ENCODE results near the gene SLC25A21.

The SLC25A21 gene

GRCh38 chr14:37032863-37033262 is 139.5 kb downstream of the SLC25A21 start:
- H3K4me3 ChIP-seq (ENCODE audit: low read depth, low read length) = no peak overlapping the region
- no peak for DNase-seq (ENCODE audit: low read depth)
- TF ChIP-seq, protein P1, sequence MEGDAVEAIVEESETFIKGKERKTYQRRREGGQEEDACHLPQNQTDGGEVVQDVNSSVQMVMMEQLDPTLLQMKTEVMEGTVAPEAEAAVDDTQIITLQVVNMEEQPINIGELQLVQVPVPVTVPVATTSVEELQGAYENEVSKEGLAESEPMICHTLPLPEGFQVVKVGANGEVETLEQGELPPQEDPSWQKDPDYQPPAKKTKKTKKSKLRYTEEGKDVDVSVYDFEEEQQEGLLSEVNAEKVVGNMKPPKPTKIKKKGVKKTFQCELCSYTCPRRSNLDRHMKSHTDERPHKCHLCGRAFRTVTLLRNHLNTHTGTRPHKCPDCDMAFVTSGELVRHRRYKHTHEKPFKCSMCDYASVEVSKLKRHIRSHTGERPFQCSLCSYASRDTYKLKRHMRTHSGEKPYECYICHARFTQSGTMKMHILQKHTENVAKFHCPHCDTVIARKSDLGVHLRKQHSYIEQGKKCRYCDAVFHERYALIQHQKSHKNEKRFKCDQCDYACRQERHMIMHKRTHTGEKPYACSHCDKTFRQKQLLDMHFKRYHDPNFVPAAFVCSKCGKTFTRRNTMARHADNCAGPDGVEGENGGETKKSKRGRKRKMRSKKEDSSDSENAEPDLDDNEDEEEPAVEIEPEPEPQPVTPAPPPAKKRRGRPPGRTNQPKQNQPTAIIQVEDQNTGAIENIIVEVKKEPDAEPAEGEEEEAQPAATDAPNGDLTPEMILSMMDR (IDR thresholded peaks at IDR 0.05; ENCODE audit: low read depth, low read length, missing control alignments) = no peak

DNA sequence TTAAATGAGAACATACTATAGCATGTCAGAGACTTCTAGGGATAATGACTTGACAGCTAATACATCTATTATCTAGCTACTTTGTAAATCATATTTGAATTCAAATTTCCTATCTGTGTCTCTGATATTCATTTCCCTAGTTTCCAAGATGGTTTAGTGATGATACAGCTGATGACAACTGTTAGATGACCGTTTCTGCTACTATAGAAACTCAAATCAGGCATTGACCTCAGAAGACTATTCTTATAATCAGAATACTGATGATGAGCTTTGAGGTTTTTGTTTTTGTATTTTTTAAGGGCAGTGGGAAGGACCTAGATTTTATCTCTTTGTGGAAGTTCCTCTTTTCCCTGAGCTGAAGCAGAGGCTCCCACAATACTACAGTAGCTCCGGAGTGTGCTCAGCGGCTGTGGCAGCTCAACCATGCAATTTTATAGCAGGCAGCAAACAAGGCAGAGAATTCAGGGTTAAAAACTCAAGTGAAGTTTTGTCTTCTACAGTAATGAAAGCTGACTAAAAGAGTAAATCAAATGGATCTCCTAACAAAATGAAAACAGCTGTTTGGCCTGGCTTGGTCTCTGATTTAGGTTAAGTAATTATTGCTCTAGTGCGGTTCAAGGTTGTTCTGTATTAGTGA is 145.1 kb downstream of the SLC25A21 start:
- no peak overlapping the region for H3K4me3 ChIP-seq (ENCODE audit: low read depth, low read length)
- DNase-seq (ENCODE audit: low read depth) = no peak
- TF ChIP-seq, protein P1 (IDR thresholded peaks at IDR 0.05; ENCODE audit: low read depth, low read length, missing control alignments) = no peak

- TF ChIP-seq, protein P1 (IDR thresholded peaks at IDR 0.05; ENCODE audit: low read depth, low read length, missing control alignments) = no peak
- no peak overlapping the region for H3K4me3 ChIP-seq (ENCODE audit: low read depth, low read length)
- DNase-seq (ENCODE audit: low read depth) = no peak
Measured at GRCh38 chr14:37023875-37024565, 148.4 kb downstream of the SLC25A21 start.

DNA sequence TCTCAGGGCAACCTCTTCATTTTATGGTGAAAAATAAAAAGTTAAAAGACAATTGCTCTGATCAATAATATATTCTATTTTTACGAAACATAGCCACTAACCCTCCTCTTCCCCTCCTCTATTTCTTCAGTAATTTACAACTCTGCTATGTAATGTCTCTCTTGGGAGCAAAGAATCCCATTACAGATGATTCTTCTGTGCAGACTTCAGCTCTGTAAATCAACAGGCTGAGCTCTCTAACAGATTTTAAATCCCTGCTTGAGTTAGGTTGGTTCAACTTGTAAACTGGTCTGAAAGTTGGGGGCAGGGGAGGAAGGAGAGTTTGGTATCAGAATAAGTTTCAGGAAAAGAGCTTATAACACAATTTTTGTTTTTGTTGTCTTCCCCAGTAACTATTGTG is 151.0 kb downstream of the SLC25A21 start:
- TF ChIP-seq, protein P1 (IDR thresholded peaks at IDR 0.05; ENCODE audit: low read depth, low read length, missing control alignments) = no peak
- no peak overlapping the region for H3K4me3 ChIP-seq (ENCODE audit: low read depth, low read length)

DNA sequence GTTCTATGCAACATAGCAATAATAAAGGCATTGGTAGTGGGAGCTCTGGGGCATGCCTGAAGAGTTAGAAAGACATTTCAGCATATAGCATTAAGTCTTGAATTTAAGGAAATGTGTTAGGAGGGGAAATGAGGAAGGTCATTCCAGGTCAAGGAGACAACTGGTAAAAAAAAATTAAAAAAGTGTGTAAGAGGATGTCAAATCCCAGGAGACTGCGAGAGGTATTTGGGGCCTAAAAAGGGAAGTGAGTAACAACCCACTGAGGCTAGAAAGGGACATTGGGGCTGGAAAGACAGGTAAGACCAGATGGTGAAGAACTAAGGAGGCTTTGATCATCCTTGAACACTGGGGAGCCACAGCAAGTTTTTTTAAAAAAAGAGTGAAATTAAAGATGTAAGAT is 152.9 kb downstream of the SLC25A21 start:
- TF ChIP-seq, protein P1 (IDR thresholded peaks at IDR 0.05; ENCODE audit: low read depth, low read length, missing control alignments) = no peak
- DNase-seq (ENCODE audit: low read depth) = no peak
- H3K4me3 ChIP-seq (ENCODE audit: low read depth, low read length) = no peak overlapping the region

More for the DNA sequence above, 151.0 kb downstream of the SLC25A21 start:
- DNase-seq (ENCODE audit: low read depth) = no peak

DNA sequence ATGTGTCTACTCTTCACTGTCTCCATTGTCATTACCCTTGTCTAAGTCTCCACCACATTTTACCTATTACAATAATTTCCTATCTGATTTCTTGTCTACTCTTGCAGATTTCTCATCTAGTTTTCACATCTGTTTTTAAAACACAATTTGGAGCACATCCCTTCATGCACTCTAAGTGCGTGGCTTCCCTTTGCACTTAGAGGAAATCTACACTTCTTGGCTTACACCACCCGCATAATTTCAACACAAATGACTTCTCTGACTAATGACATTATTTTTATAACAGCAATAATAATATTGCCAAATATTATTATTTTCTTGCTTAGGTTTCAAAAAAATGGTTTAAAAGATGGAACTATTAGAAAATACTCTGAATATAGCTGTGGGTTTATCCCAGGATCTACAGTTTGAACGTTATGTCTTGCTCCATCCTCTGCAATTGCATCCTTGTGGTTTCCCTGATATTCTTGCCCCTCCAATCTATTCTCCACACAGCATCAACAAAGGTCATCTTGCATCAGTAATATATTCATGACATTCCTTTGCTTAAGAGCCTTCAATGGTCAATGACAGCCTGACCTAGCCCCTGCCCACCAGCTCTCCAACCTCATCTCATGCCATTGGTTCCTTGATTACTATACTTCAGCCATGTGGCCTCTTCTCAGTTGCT is 153.7 kb downstream of the SLC25A21 start:
- H3K4me3 ChIP-seq (ENCODE audit: low read depth, low read length) = no peak overlapping the region
- no peak for DNase-seq (ENCODE audit: low read depth)
- TF ChIP-seq, protein P1 (IDR thresholded peaks at IDR 0.05; ENCODE audit: low read depth, low read length, missing control alignments) = no peak

All from GM12864 (cell line).